Epithelial cell of proximal tubule (primary cell): ENCODE measurements around the gene ZFHX3. TPM values are rescaled to one million over a fixed set of nuclear protein-coding genes. Genes with fewer than 3 reads are reported as not detected.
A peak's percentile ranks its signal among the peaks of the same experiment; 100 is the strongest.
"Not testable (repeated sequence)": the region's sequence is repeated elsewhere in the genome, so short reads cannot be mapped to it uniquely, and the experiment has no call there.

ENCODE experiments used
- DNase-seq: peaks from one replicate; pipeline ENCODE4 v3.0.0-alpha.2; 2011; ENCODE audit warnings: low read depth
- H3K4me3 ChIP-seq: 2 replicates; pipeline ENCODE4 v1.5.1; 2011; ENCODE audit warnings: low read depth, mild to moderate bottlenecking, low read length
- total RNA-seq: library from RNA; depleted of rRNA; stranded (reverse); fragments of >200 nt; gene quantifications from 2 replicates; pipeline ENCODE4 v1.2.3, GENCODE V29; 2015
- TF ChIP-seq, protein P1 (sequence below): conservative IDR thresholded peaks from 2 replicates; pipeline ENCODE4 v1.5.1; 2012; ENCODE audit warnings: low read depth, mild to moderate bottlenecking, low read length

The ZFHX3 gene
- total RNA-seq, 1 donor from 2014 or later = 9.6 TPM

DNA sequence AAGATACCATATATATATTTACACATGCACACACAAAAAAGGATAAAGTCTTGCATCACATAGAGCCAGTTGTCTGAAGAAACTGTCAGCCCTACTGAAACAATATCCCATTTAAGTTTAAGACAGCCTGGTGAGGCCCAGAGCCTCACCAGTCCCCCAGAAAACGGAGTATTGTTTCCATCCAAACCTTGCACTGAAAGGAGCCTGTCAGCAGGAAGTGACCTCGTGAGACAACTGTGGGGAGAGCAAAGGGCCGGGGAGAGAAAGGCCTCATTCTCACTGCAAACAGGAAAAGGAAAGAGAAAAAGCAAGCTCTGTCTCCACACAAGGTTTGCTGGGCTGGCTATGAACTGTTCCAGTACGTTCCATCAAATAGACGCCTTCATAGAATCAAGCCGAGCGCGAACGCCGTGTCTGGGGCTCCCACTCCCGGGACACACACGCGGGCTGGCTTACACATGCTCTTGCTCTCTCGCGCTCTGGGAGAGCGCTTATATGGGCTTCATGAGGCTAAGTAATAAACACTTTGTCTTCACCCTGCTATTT, 44.4 kb upstream of the ZFHX3 start:
- TF ChIP-seq, protein P1, sequence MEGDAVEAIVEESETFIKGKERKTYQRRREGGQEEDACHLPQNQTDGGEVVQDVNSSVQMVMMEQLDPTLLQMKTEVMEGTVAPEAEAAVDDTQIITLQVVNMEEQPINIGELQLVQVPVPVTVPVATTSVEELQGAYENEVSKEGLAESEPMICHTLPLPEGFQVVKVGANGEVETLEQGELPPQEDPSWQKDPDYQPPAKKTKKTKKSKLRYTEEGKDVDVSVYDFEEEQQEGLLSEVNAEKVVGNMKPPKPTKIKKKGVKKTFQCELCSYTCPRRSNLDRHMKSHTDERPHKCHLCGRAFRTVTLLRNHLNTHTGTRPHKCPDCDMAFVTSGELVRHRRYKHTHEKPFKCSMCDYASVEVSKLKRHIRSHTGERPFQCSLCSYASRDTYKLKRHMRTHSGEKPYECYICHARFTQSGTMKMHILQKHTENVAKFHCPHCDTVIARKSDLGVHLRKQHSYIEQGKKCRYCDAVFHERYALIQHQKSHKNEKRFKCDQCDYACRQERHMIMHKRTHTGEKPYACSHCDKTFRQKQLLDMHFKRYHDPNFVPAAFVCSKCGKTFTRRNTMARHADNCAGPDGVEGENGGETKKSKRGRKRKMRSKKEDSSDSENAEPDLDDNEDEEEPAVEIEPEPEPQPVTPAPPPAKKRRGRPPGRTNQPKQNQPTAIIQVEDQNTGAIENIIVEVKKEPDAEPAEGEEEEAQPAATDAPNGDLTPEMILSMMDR = no peak
- H3K4me3 ChIP-seq = no peak overlapping the region

DNA sequence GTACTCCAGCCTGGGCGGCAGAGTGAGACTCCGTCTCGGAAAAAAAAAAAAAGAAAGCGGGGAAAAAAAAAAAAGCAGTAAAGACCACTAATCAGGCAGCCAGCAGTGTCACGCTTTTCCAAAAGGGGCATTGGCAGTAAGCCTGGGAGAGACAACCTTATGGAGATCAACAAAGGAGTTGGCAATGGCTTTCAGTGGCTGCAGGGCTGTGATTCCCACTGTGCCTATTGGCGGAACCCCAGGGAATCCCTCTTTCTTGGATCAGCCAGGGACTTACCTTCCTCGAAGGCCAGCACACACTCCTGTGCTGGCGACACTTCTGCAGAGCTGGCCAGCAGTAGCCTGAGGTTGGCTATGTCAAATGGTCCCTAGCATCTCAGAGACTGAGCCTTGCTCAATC, 43.2 kb upstream of the ZFHX3 start:
- no peak for DNase-seq
- TF ChIP-seq, protein P1 = no peak
- H3K4me3 ChIP-seq = no peak overlapping the region

More for the DNA sequence above, 44.4 kb upstream of the ZFHX3 start:
- DNase-seq = no peak

DNA sequence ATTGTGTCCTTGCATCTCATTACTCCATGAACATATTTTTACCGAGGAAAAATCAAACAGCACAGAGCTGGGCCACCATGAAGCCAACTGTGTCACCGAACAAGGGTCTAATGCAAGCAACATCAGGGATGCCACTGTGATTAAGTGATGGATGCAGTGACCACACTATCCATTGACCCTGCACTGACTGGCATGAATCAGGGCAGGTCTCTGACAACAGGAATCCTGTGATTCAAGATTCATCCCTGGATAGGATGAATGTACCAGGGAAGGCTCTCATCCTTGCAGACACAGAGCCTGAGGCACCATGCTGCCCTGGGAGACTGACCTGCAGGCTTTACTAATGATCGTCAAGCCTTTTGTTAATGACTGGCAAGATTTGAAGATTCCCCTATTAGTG, 41.5 kb upstream of the ZFHX3 start:
- DNase-seq = no peak
- H3K4me3 ChIP-seq = no peak overlapping the region
- TF ChIP-seq, protein P1 = no peak

DNA sequence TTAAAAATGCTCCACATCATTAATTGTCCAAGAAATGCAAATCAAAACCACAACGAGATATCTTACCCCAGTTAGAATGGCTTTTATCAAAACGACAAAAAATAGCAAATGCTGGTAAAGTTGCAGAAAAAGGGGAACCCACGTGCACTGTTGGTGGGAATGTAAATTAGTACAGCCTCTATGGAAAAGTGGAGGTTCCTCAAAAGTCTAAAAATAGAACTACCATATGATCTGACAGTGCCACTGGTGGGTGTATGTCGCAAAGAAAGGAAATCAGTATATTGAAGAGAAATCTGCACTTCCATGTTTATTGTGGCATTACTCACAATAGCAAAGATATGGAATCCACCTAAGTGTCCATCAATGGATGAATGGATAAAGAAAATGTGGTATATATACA, 38.2 kb upstream of the ZFHX3 start:
- no peak for DNase-seq

DNA sequence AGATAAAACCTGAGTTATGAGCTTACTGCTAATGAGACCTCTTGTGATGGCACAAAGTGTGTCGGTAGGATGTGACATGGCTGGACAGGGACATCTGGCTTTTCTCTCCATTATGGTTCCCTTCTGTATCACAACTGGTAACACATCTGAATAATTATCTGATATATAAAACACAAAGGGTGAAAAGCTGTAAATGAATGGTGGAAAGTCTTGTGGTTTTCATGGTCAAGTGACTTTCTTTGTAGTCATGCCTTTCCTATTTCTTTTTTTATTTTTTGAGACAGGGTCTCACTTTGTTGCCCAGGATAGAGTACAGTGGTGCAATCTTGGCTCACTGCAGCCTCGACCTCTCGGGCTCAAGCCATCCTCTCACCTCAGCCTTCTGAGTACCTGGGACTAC, 35.3 kb upstream of the ZFHX3 start:
- TF ChIP-seq, protein P1 = no peak
- H3K4me3 ChIP-seq = no peak overlapping the region
- DNase-seq = no peak

More for the DNA sequence above, 38.2 kb upstream of the ZFHX3 start:
- H3K4me3 ChIP-seq = no peak overlapping the region
- TF ChIP-seq, protein P1 = no peak

DNA sequence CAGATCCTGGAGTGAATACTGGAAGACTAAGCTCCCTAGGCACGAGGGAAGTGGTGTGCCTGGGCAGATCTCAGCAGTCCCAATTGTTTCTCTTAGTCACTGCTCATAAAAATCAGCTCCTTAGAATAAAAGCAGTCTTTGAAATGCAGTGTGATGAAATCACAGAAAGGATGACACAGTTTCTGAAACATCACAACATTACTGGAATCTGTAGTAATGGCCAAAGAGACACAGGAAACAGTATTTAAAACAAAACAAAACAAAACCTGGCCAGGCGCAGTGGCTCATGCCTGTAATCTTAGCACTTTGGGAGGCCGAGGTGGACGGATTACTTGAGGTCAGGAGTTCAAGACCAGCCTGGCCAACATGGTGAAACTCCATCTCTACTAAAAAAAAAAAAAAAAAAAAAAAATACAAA, 34.7 kb upstream of the ZFHX3 start:
- peak; percentile 94 for DNase-seq
- not testable (repeated sequence) for H3K4me3 ChIP-seq

DNA sequence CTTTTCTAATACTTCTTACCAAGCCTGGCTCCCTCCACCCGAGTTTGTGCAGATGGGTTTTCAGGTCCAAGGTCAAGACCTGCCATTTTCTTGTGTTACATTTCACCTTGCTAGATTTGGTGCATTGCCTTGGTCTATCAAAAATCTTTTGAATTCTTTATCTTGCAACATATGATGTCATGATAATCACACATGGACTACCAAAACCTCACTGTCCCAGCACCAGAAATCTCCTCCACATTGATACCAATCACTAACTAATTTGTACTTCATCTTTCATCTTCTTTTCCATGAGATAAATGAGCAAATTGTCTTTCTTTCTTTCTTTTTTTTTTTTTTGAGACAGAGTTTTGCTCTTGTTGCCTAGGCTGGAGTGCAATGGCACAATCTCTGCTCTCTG, 33.0 kb upstream of the ZFHX3 start:
- no peak for DNase-seq
- TF ChIP-seq, protein P1 = no peak
- H3K4me3 ChIP-seq = no peak overlapping the region
